ENCODE measurements around the gene RTL1. TPM values are rescaled to one million over a fixed set of nuclear protein-coding genes. Genes with fewer than 3 reads are reported as not detected.

Gene RTL1
- total RNA-seq, 1 donor from 2014 or later = not detected

GRCh38 chr14:100865682-100866591, 37.6 kb downstream of the RTL1 start:
- H3K27ac ChIP-seq (replicated peaks) = no peak overlapping the region
- intact Hi-C loops (cut with micrococcal nuclease) = no loop called here
- no peaks in the 10 kb centered on the region for H3K9me3 ChIP-seq (replicated peaks)
- H3K4me1 ChIP-seq = no peaks in the 10 kb centered on the region
- no peak for TF ChIP-seq CTCF (IDR thresholded peaks at IDR 0.05; ENCODE audit: borderline replicate concordance)
- DNase-seq = peak; percentile 9
- H3K27me3 ChIP-seq (ENCODE audit: low read depth) = peaks cover 26% of the 10 kb centered on the region
- no peaks in the 10 kb centered on the region for H3K36me3 ChIP-seq
- H3K4me3 ChIP-seq = no peak overlapping the region

GRCh38 chr14:100864960-100865681, 38.4 kb downstream of the RTL1 start:
- intact Hi-C loops (cut with micrococcal nuclease) = no loop called here

GRCh38 chr14:100864206-100864605, 39.3 kb downstream of the RTL1 start:
- no peak overlapping the region for H3K4me3 ChIP-seq

More at GRCh38 chr14:100864960-100865681, 38.4 kb downstream of the RTL1 start:
- H3K9me3 ChIP-seq (replicated peaks) = no peaks in the 10 kb centered on the region
- H3K4me1 ChIP-seq = no peaks in the 10 kb centered on the region
- H3K27me3 ChIP-seq (ENCODE audit: low read depth) = peaks cover 34% of the 10 kb centered on the region
- no peak overlapping the region for H3K27ac ChIP-seq (replicated peaks)
- H3K36me3 ChIP-seq = no peaks in the 10 kb centered on the region
- DNase-seq = peak; percentile 8
- no peak for TF ChIP-seq CTCF (IDR thresholded peaks at IDR 0.05; ENCODE audit: borderline replicate concordance)
- no peak overlapping the region for H3K4me3 ChIP-seq

GRCh38 chr14:100862793-100863192, 40.7 kb downstream of the RTL1 start:
- no peaks in the 10 kb centered on the region for H3K36me3 ChIP-seq
- DNase-seq = no peak
- intact Hi-C loops (cut with micrococcal nuclease) = no loop called here
- no peak for TF ChIP-seq CTCF (IDR thresholded peaks at IDR 0.05; ENCODE audit: borderline replicate concordance)
- no peaks in the 10 kb centered on the region for H3K9me3 ChIP-seq (replicated peaks)
- H3K4me1 ChIP-seq = no peaks in the 10 kb centered on the region
- H3K4me3 ChIP-seq = no peak overlapping the region
- H3K27me3 ChIP-seq (ENCODE audit: low read depth) = peaks cover 51% of the 10 kb centered on the region
- no peak overlapping the region for H3K27ac ChIP-seq (replicated peaks)

More at GRCh38 chr14:100864206-100864605, 39.3 kb downstream of the RTL1 start:
- Histone ChIP-seq H3K27me3 (ENCODE audit: low read depth) (peaks cover 44% of the 10 kb centered on the region), H3K4me1 (no peaks in the 10 kb centered on the region), H3K27ac (replicated peaks) (no peak overlapping the region), H3K36me3 (no peaks in the 10 kb centered on the region), H3K9me3 (replicated peaks) (no peaks in the 10 kb centered on the region)
- intact Hi-C loops (cut with micrococcal nuclease) = no loop called here
- peak; percentile 2 for DNase-seq
- no peak for TF ChIP-seq CTCF (IDR thresholded peaks at IDR 0.05; ENCODE audit: borderline replicate concordance)

GRCh38 chr14:100862277-100862676, 41.2 kb downstream of the RTL1 start:
- intact Hi-C loops (cut with micrococcal nuclease) = no loop called here
- H3K4me1 ChIP-seq = no peaks in the 10 kb centered on the region
- H3K27me3 ChIP-seq (ENCODE audit: low read depth) = peaks cover 56% of the 10 kb centered on the region
- no peaks in the 10 kb centered on the region for H3K9me3 ChIP-seq (replicated peaks)
- no peak overlapping the region for H3K27ac ChIP-seq (replicated peaks)
- peak; percentile 2 for DNase-seq
- no peaks in the 10 kb centered on the region for H3K36me3 ChIP-seq
- TF ChIP-seq CTCF (IDR thresholded peaks at IDR 0.05; ENCODE audit: borderline replicate concordance) = no peak
- no peak overlapping the region for H3K4me3 ChIP-seq

Data from left ventricle myocardium inferior (tissue), 1 donor.